ENCODE results near the gene NPBWR2. TPM values are rescaled to one million over a fixed set of nuclear protein-coding genes. Genes with fewer than 3 reads are reported as not detected.

Gene NPBWR2
- total RNA-seq, 1 experiment from 2014 or later = not detected

GRCh38 chr20:64149141-64149540 lies 41.8 kb upstream of the NPBWR2 start:
- no peak for ATAC-seq
- no TSS peak for BruUV-seq (replicated peaks)
- POLR2A ChIA-PET = no interaction called here

GRCh38 chr20:64148581-64148980 lies 41.2 kb upstream of the NPBWR2 start:
- ChIA-PET POLR2A (no interaction called here), CTCF (no interaction called here), RAD21 (ENCODE audit: low non-redundant PET in 1 of 2, low total read pairs in 2 of 2, uncharacterized antibody in 2 of 2, unreplicated experiment in 2 of 2) (no interaction called here)
- TF ChIP-seq ATF3 (IDR thresholded peaks at IDR 0.05) (no peak), REST (IDR thresholded peaks at IDR 0.05; ENCODE audit: low read depth) (no peak), RAD21 (IDR thresholded peaks at IDR 0.05; ENCODE audit: low read depth) (no peak), CBX3 (IDR thresholded peaks at IDR 0.05; ENCODE audit: low read depth) (no peak), ZBTB33 (IDR thresholded peaks at IDR 0.05; ENCODE audit: extremely low read depth, insufficient replicate concordance, low read length) (no peak)
- Histone ChIP-seq H4K20me1 (ENCODE audit: insufficient read depth) (no peaks in the 10 kb centered on the region), H3K9me2 (ENCODE audit: insufficient read depth) (no peaks in the 10 kb centered on the region), H3K4me2 (ENCODE audit: low read length) (no peak overlapping the region), H3K9ac (ENCODE audit: low read length) (no peak overlapping the region), H3K27me3 (ENCODE audit: insufficient read depth, low read length) (no peaks in the 10 kb centered on the region), H3K9me3 (ENCODE audit: control insufficient read depth in 1 of 2, insufficient read depth in 1 of 2, low read depth in 1 of 2, low read length in 2 of 2) (peaks cover 13 to 26% of the 10 kb centered on the region in 2 experiments; a peak in 2 of 4 replicates), H3K4me1 (ENCODE audit: control insufficient read depth in 1 of 2, insufficient read depth in 2 of 2, low read length in 2 of 2) (peaks cover 6 to 23% of the 10 kb centered on the region in 2 experiments; a peak in 3 of 4 replicates), H3K79me2 (ENCODE audit: insufficient read depth, low read length) (no peaks in the 10 kb centered on the region), H3K4me3 (replicated peaks in 1 of 2; ENCODE audit: low read depth in 1 of 2, low read length in 2 of 2) (no peak overlapping the region), H3K36me3 (ENCODE audit: control insufficient read depth in 1 of 2, insufficient read depth in 2 of 2, low read length in 2 of 2) (no peaks in the 10 kb centered on the region), H2AFZ (ENCODE audit: low read depth, low read length, poor library complexity, severe bottlenecking) (no peak overlapping the region), H3K27ac (ENCODE audit: low read depth, low read length) (no peak overlapping the region)
- DNase-seq (ENCODE audit: low read depth, low spot score) (no peak), ATAC-seq (no peak)
- no TSS peak for BruUV-seq (replicated peaks)
- intact Hi-C loops (cut with micrococcal nuclease) = no loop called here

More at GRCh38 chr20:64149141-64149540, 41.8 kb upstream of the NPBWR2 start:
- no peaks in the 10 kb centered on the region for H3K9me2 ChIP-seq (ENCODE audit: insufficient read depth)
- ChIA-PET CTCF (no interaction called here), RAD21 (ENCODE audit: low non-redundant PET in 1 of 2, low total read pairs in 2 of 2, uncharacterized antibody in 2 of 2, unreplicated experiment in 2 of 2) (no interaction called here)
- peaks cover 6 to 23% of the 10 kb centered on the region in 2 experiments; a peak in 3 of 4 replicates for H3K4me1 ChIP-seq (ENCODE audit: control insufficient read depth in 1 of 2, insufficient read depth in 2 of 2, low read length in 2 of 2)
- intact Hi-C loops (cut with micrococcal nuclease) = no loop called here
- no peak overlapping the region for H3K4me3 ChIP-seq (replicated peaks in 1 of 2; ENCODE audit: low read depth in 1 of 2, low read length in 2 of 2)
- H3K27me3 ChIP-seq (ENCODE audit: insufficient read depth, low read length) = no peaks in the 10 kb centered on the region
- TF ChIP-seq ZFX (IDR thresholded peaks at IDR 0.05) (no peak), POLR2AphosphoS5 (IDR thresholded peaks at IDR 0.05; ENCODE audit: low read depth, low read length) (no peak), TCF7L2 (IDR thresholded peaks at IDR 0.05; ENCODE audit: borderline replicate concordance, extremely low read depth, insufficient read depth, insufficient read length) (no peak), MAX (IDR thresholded peaks at IDR 0.05) (no peak), POLR2A (IDR thresholded peaks at IDR 0.05; ENCODE audit: borderline replicate concordance, extremely low read depth, insufficient read depth, insufficient read length) (no peak), ATF3 (IDR thresholded peaks at IDR 0.05) (no peak)
- no peak overlapping the region for H2AFZ ChIP-seq (ENCODE audit: low read depth, low read length, poor library complexity, severe bottlenecking)
- no peak overlapping the region for H3K27ac ChIP-seq (ENCODE audit: low read depth, low read length)
- no peaks in the 10 kb centered on the region for H3K79me2 ChIP-seq (ENCODE audit: insufficient read depth, low read length)
- H4K20me1 ChIP-seq (ENCODE audit: insufficient read depth) = no peaks in the 10 kb centered on the region
- H3K9me3 ChIP-seq (ENCODE audit: control insufficient read depth in 1 of 2, insufficient read depth in 1 of 2, low read depth in 1 of 2, low read length in 2 of 2) = peaks cover 10 to 20% of the 10 kb centered on the region in 2 experiments; a peak in 2 of 4 replicates
- no peak overlapping the region for H3K9ac ChIP-seq (ENCODE audit: low read length)
- H3K4me2 ChIP-seq (ENCODE audit: low read length) = no peak overlapping the region
- DNase-seq (ENCODE audit: low read depth, low spot score) = no peak
- no peaks in the 10 kb centered on the region for H3K36me3 ChIP-seq (ENCODE audit: control insufficient read depth in 1 of 2, insufficient read depth in 2 of 2, low read length in 2 of 2)
